HG03558 (cell line): ENCODE results near the gene INTS7.

Source experiments
- ATAC-seq: cut with Tn5 transposase; IDR thresholded peaks from one replicate; pipeline ENCODE4 v1.9.1; 2021; ENCODE audit warnings: moderate number of reproducible peaks; ENCODE audit not compliant: unreplicated experiment; ENCODE audit errors: extremely low read depth

INTS7 gene

GRCh38 chr1:212035123-212035834 lies at the start of gene INTS7, which contains the start of gene DTL:
Gene INTS7, minus strand, starts transcription at chr1:212035557. Its CDS starts 120 bp downstream, at chr1:212035437.
Gene DTL, plus strand, starts transcription at chr1:212035748. Its CDS starts 143 bp downstream, at chr1:212035891.
- ATAC-seq = peak; percentile 63

GRCh38 chr1:212082765-212083406 lies 47.5 kb upstream of the INTS7 start:
- no peak for ATAC-seq

GRCh38 chr1:212078826-212079225 lies 43.5 kb upstream of the INTS7 start:
- ATAC-seq = no peak

GRCh38 chr1:212077028-212077427 lies 41.7 kb upstream of the INTS7 start:
- ATAC-seq = no peak

GRCh38 chr1:212074856-212075255 lies 39.5 kb upstream of the INTS7 start:
- ATAC-seq = no peak

- no peak for ATAC-seq
Observed at GRCh38 chr1:212074313-212074712, 39.0 kb upstream of the INTS7 start.

GRCh38 chr1:212073490-212073889 lies 38.1 kb upstream of the INTS7 start:
- no peak for ATAC-seq

- no peak for ATAC-seq
Observed at GRCh38 chr1:212072047-212072446, 36.7 kb upstream of the INTS7 start.

GRCh38 chr1:212070720-212071302 lies 35.5 kb upstream of the INTS7 start:
- ATAC-seq = no peak

- ATAC-seq = no peak
Observed at GRCh38 chr1:212067787-212068186, 32.4 kb upstream of the INTS7 start.

- no peak for ATAC-seq
Observed at GRCh38 chr1:212062832-212063438, 27.6 kb upstream of the INTS7 start.

GRCh38 chr1:212060632-212061472 lies 25.5 kb upstream of the INTS7 start:
- no peak for ATAC-seq

GRCh38 chr1:212055333-212055732 lies 20.0 kb upstream of the INTS7 start:
- no peak for ATAC-seq

- ATAC-seq = no peak
Observed at GRCh38 chr1:212053993-212054392, 18.6 kb upstream of the INTS7 start.

- no peak for ATAC-seq
Observed at GRCh38 chr1:212045981-212046380, 10.6 kb upstream of the INTS7 start.

GRCh38 chr1:212044851-212045250 lies 9.5 kb upstream of the INTS7 start:
- no peak for ATAC-seq

- no peak for ATAC-seq
Observed at GRCh38 chr1:212042436-212042835, 7.1 kb upstream of the INTS7 start.

- no peak for ATAC-seq
Observed at GRCh38 chr1:212040629-212041412, 5.5 kb upstream of the INTS7 start.

- ATAC-seq = no peak
Observed at GRCh38 chr1:212039622-212040021, 4.3 kb upstream of the INTS7 start.
